MM.1S (cell line): ENCODE data around the gene SPEF1.

Experiments
- DNase-seq: peaks from one replicate; pipeline ENCODE4 v3.0.0-alpha.2; 2015
- H2AFZ ChIP-seq: fragments of 300-600 bp; sonication (generic); 2 replicates; pipeline ENCODE4 v1.6.0; 2016; ENCODE audit warnings: antibody characterized with exemption, low read length
- H3F3A ChIP-seq: fragments of 300-600 bp; sonication (generic); 2 replicates; pipeline ENCODE4 v1.6.1; 2016; ENCODE audit warnings: mild to moderate bottlenecking, antibody characterized with exemption, low read length, moderate library complexity, mixed read lengths; ENCODE audit not compliant: insufficient read depth
- H3K27ac ChIP-seq: fragments of 300-600 bp; sonication (generic); 2 replicates; pipeline ENCODE4 v1.5.1; 2016; ENCODE audit warnings: mild to moderate bottlenecking, low read length
- H3K27me3 ChIP-seq: fragments of 300-600 bp; sonication (generic); replicated peaks from 2 replicates; pipeline ENCODE4 v1.6.0; 2016; ENCODE audit warnings: low read length; ENCODE audit not compliant: insufficient read depth
- H3K36me3 ChIP-seq: fragments of 300-600 bp; sonication (generic); replicated peaks from 2 replicates; pipeline ENCODE4 v1.6.1; 2016; ENCODE audit warnings: mild to moderate bottlenecking, low read length, mixed read lengths; ENCODE audit not compliant: insufficient read depth
- H3K4me1 ChIP-seq: fragments of 300-600 bp; sonication (generic); 2 replicates; pipeline ENCODE4 v1.6.1; 2016; ENCODE audit warnings: low read length, mixed read lengths
- H3K4me2 ChIP-seq: fragments of 300-600 bp; sonication (generic); 2 replicates; pipeline ENCODE4 v1.6.0; 2016; ENCODE audit warnings: low read depth, low read length
- H3K4me3 ChIP-seq: fragments of 300-600 bp; sonication (generic); 2 replicates; pipeline ENCODE4 v1.5.1; 2016; ENCODE audit warnings: low read length, mixed read lengths
- H3K79me2 ChIP-seq: fragments of 300-600 bp; sonication (generic); 2 replicates; pipeline ENCODE4 v1.6.1; 2016; ENCODE audit warnings: mixed run types, low read length, mixed read lengths
- H3K9ac ChIP-seq: fragments of 300-600 bp; sonication (generic); 2 replicates; pipeline ENCODE4 v1.6.1; 2016; ENCODE audit warnings: low read length, mixed read lengths
- H3K9me2 ChIP-seq: fragments of 300-600 bp; sonication (generic); replicated peaks from 2 replicates; pipeline ENCODE4 v1.6.1; 2016; ENCODE audit warnings: mild to moderate bottlenecking, low read length, mixed read lengths; ENCODE audit not compliant: insufficient read depth
- H3K9me3 ChIP-seq: fragments of 300-600 bp; sonication (generic); replicated peaks from 2 replicates; pipeline ENCODE4 v1.6.1; 2016; ENCODE audit warnings: mild to moderate bottlenecking, low read length, mixed read lengths; ENCODE audit not compliant: insufficient read depth
- H4K20me1 ChIP-seq: fragments of 300-600 bp; sonication (generic); 2 replicates; pipeline ENCODE4 v1.6.1; 2016; ENCODE audit warnings: mild to moderate bottlenecking, low read length, moderate library complexity, mixed read lengths; ENCODE audit not compliant: insufficient read depth
- CTCF ChIP-seq: fragments of 300-600 bp; sonication (generic); IDR thresholded peaks from 2 replicates; pipeline ENCODE4 v1.5.1; 2016; ENCODE audit warnings: antibody characterized with exemption, low read length, mixed read lengths
- EZH2 ChIP-seq: fragments of 300-600 bp; sonication (generic); optimal IDR thresholded peaks from 2 replicates; pipeline ENCODE3; 2017; ENCODE audit warnings: low read depth, mild to moderate bottlenecking, antibody characterized with exemption, low read length, mixed read lengths
- EZH2phosphoT487 ChIP-seq: fragments of 300-600 bp; sonication (generic); IDR thresholded peaks from 2 replicates; pipeline ENCODE4 v1.6.1; 2018; ENCODE audit warnings: antibody characterized with exemption, low read length

Gene SPEF1

DNA sequence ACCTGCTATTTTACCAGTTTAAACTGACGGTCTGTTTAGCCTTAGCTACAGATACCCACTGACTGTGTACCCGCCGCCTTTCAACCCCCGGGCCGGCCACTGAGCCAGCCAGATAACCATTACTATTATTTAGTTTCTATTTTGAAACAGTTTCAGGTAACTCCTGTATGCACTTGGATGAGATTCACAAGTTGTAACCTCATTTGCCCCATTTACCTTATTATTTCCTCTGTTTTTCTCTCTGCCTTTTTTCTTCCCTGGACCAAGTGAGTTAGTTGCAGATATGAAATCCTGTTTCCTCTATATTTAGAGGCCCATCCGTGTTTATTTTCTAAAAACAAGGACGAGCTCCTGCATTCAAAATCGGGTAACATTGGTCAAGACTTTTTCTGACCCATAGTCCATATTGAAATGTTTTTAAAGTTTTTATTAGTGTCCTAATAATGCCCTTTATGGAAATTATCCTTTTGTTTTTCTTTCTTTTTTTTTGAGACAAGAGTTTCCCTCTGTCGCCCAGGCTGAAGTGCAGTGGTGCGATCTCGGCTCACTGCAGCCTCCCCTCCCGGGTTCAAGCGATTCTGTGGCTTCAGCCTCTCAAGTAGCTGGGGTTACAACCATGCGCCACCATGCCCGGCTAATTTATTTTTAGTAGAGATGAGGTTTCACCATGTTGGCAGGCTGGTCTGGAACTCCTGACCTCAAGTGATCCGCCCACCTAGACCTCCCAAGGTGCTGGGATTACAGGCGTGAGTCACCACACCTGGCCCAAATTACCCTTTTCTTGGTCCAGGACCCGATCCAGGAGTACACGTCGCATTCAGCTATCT lies 39.9 kb upstream of the SPEF1 start:
- TF ChIP-seq EZH2 (no peak), CTCF (no peak), EZH2phosphoT487 (no peak)
- peak overlapping the region; percentile 96 for H3K27ac ChIP-seq
- peak overlapping the region; percentile 94 for H2AFZ ChIP-seq
- H3K27me3 ChIP-seq = no peaks in the 10 kb centered on the region
- 0 out of 2 replicates have a peak, but pooled peaks cover 5% of the 10 kb centered on the region for H3K4me1 ChIP-seq
- H3K9me2 ChIP-seq = no peaks in the 10 kb centered on the region
- H3K9ac ChIP-seq = peak overlapping the region; percentile 99
- H4K20me1 ChIP-seq = no peaks in the 10 kb centered on the region
- peaks cover 6% of the 10 kb centered on the region; the same call in 1 of the 2 replicates for H3F3A ChIP-seq
- no peaks in the 10 kb centered on the region for H3K9me3 ChIP-seq
- peak overlapping the region; percentile 92 for H3K4me2 ChIP-seq
- H3K36me3 ChIP-seq = no peaks in the 10 kb centered on the region
- no peak for DNase-seq
- H3K4me3 ChIP-seq = peak overlapping the region; percentile 95
- H3K79me2 ChIP-seq = peaks cover 10% of the 10 kb centered on the region

DNA sequence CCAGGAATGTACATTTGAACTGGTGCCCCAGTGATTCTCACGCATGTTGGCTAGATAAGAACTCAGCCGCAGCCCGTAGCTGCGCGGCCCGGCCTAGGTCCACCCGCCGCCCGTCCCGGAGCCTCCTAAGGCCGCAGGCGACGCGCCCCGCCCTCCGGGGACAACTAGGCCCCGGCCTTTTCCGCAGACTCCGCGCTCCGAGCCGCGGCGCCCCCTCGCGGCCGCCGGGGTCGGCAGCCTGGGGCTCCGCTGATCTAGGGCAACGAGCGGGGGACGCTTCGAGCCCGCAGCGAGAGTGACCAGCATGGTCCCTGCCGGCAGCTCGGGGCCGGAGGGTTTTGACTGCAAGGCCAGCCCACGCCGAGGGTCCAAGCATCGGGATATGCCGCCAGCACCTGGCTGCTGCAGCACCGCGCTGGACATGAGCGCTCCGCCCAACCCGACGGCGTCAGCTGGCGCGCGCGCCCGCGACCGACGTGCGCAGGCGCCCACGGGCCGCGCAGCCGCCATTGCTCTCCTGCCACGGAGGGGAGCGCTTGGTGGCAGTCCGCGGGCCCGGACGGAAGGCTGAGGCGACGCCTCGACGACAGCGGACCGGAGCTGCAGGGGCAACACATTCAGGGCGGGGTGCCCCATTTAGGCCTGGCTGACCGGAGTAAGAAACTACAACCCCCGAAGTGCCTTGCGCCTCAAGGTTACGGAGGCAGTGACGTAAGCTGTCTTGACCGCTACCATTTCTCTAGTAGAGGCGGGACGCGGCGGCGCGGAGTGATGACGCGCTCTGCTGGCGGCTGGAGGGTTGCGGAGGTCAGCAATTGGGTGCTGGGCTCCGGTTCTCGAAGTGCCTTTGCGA lies 39.0 kb upstream of the SPEF1 start, which contains the start of gene AP5S1:
TSS of gene AP5S1 (plus strand) at position 500 of the 853 bp plus-strand sequence. CDS start 1,571 bp downstream, outside the sequence.
- Histone ChIP-seq H3K36me3 (no peaks in the 10 kb centered on the region), H3K27ac (peak within 1 kb of the TSS; percentile 96), H3K9ac (peak within 1 kb of the TSS; percentile 99), H3K4me3 (peak within 1 kb of the TSS; percentile 95), H2AFZ (peak within 1 kb of the TSS; percentile 94), H3F3A (peaks cover 6% of the 10 kb centered on the region; the same call in 1 of the 2 replicates), H3K4me2 (peak within 1 kb of the TSS; percentile 92), H3K79me2 (peaks cover 10% of the 10 kb centered on the region), H3K9me2 (no peaks in the 10 kb centered on the region), H4K20me1 (no peaks in the 10 kb centered on the region), H3K27me3 (no peaks in the 10 kb centered on the region), H3K9me3 (no peaks in the 10 kb centered on the region), H3K4me1 (0 out of 2 replicates have a peak, but pooled peaks cover 5% of the 10 kb centered on the region)
- TF ChIP-seq EZH2 (no peak), CTCF (peak; percentile 95), EZH2phosphoT487 (no peak)
- DNase-seq = peak; percentile 97

DNA sequence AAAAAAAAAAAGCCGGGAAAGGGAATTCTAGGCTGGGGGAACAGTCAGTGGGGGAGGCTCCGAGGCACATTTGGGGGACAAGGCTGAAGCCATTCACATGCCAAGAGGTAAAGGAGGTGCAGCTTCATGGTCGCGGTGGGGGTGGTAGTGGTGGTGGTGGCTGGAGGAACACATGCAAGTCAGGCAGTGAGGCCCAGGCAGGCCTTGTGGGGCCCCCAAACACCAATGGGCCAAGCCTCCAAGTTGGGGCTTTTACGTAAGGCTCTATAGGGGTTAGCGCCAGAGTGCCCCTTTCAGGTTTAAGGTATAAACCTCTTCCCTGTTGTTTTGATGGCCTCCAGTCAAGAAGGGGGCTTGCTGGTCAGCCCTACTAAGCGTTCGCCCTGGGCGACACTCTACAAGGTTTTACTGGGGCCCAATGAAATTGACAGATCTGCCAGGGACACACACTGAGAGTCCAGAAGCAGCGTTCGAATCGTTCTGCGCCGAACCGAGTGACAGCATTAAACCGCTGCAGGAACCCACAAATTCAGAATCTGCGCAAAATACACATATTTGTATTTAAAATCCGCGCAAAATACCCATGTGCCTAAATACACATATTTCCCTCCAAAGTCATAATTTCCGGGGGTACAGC lies 38.3 kb upstream of the SPEF1 start:
- Histone ChIP-seq H4K20me1 (no peaks in the 10 kb centered on the region), H2AFZ (peak overlapping the region; percentile 94), H3K4me2 (peak overlapping the region; percentile 71), H3K9ac (peak overlapping the region; percentile 99), H3K36me3 (no peaks in the 10 kb centered on the region), H3K9me3 (no peaks in the 10 kb centered on the region), H3F3A (peaks cover 6% of the 10 kb centered on the region; the same call in 1 of the 2 replicates), H3K9me2 (no peaks in the 10 kb centered on the region), H3K79me2 (peaks cover 10% of the 10 kb centered on the region), H3K4me3 (peak overlapping the region; percentile 95), H3K27me3 (no peaks in the 10 kb centered on the region), H3K27ac (peak overlapping the region; percentile 96; the same call in 1 of the 2 replicates), H3K4me1 (0 out of 2 replicates have a peak, but pooled peaks cover 5% of the 10 kb centered on the region)
- DNase-seq = no peak
- TF ChIP-seq CTCF = no peak
- no peak for TF ChIP-seq EZH2
- no peak for TF ChIP-seq EZH2phosphoT487
